Natural killer cell treated with Interleukin-12 subunit alpha and Interleukin-12 subunit beta and Interleukin-15 and Interleukin-18, amount 100 ng/mL, for 72 hours (primary cell): ENCODE data around the gene ENDOV. TPM values are rescaled to one million over a fixed set of nuclear protein-coding genes. Genes with fewer than 3 reads are reported as not detected.

Experiments used
- ATAC-seq, 2 donors: fragments of 150-1000 bp; cut with Tn5 transposase in 1 of 2; sonication (Bioruptor Pico), chemical (Tn5 transposase) in 1 of 2; 2 replicates each; pipeline ENCODE4 v1.10.0; 2021
- DNase-seq: peaks from one replicate; pipeline ENCODE4 v3.0.0; 2022; ENCODE audit warnings: low spot score
- H3K27ac Mint-ChIP-seq, 2 donors: 1 replicate in 1 of 2; 2 replicates in 1 of 2; pipeline ENCODE4 v1.8.0; 2022; ENCODE audit warnings: mixed read lengths in 2 of 2, mild to moderate bottlenecking in 1 of 2, moderate library complexity in 1 of 2
- H3K27me3 Mint-ChIP-seq, 2 donors: 1 replicate in 1 of 2; 2 replicates in 1 of 2; pipeline ENCODE4 v1.8.0; 2022; ENCODE audit warnings: mixed read lengths in 2 of 2
- H3K36me3 Mint-ChIP-seq: one replicate; pipeline ENCODE4 v1.8.0; 2022; ENCODE audit warnings: mixed read lengths
- H3K4me1 Mint-ChIP-seq, 2 donors: 1 replicate in 1 of 2; 2 replicates in 1 of 2; pipeline ENCODE4 v1.8.0; 2022; ENCODE audit warnings: low read depth in 2 of 2, mixed read lengths in 2 of 2, mild to moderate bottlenecking in 1 of 2
- H3K4me3 Mint-ChIP-seq: one replicate; pipeline ENCODE4 v1.8.0; 2022; ENCODE audit warnings: mixed read lengths
- H3K9me3 Mint-ChIP-seq: 2 replicates; pipeline ENCODE4 v1.8.0; 2022; ENCODE audit warnings: mixed read lengths
- total RNA-seq, 2 donors: library from RNA; stranded (reverse); gene quantifications; one replicate each; pipeline ENCODE4 v1.2.3, GENCODE V29; 2022

The ENDOV gene
- total RNA-seq, 2 donors from 2014 or later: 14.0 to 15.2 TPM

DNA sequence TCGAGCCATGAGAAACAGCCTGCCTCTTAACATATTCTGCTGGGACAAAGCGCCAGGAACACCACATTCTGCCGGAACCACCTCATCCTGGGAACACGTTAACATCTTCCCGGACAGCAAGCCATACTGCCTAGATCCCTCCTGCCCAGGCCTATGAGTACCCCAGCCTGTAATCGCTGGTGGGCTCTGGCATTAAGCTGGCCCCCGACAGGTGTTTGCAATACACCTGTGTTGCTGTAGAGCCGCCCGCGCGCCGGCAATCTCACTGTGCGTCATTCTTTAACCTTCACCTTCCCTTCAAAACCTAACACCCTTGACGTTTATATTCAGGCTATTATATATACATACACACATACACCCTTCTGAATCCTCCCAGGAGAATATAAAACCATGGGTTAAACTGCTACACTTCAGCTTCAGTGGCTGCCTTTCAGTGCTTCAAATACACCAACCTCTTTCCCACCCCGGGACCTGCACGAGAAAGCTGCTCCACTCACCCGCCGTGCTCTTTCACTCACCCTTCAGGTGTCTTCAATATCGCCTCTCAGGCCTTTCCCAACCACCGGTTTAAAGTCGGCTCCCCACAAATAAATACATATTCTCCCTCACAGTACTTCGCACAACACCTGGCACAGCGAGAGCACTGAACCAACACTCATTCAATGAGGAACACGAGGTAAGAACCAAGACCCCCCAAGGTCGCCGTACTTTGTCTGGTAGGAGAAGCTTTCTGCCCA, 1.0 kb upstream of the ENDOV start:
- peak overlapping the region; percentile 13 to 61 for H3K27ac Mint-ChIP-seq
- DNase-seq (no peak), ATAC-seq (no peak)
- H3K36me3 Mint-ChIP-seq: no peaks in the 10 kb centered on the region
- peaks cover 7 to 8% of the 10 kb centered on the region in 2 donors for H3K27me3 Mint-ChIP-seq
- H3K4me1 Mint-ChIP-seq: peaks cover 18 to 19% of the 10 kb centered on the region in 2 donors
- H3K4me3 Mint-ChIP-seq: peak overlapping the region; percentile 87
- H3K9me3 Mint-ChIP-seq: no peaks in the 10 kb centered on the region

DNA sequence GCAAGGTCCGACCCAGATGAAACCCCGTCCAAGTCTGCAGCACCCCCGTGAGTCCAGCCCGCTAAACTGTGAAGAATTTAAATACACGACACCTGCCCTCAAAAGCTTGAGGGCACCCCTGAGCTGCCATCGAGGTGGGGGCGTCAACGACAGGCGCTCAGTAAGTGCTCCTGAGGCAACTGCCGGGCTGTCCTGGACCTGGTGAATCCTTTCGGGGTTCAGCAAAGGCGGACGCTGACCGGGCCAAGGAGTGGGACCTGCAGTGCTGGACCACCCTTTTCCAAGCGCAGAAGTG, 512 bp upstream of the ENDOV start:
- H3K4me1 Mint-ChIP-seq: peaks cover 18 to 20% of the 10 kb centered on the region in 2 donors
- DNase-seq (no peak), ATAC-seq (no peak)
- H3K9me3 Mint-ChIP-seq: no peaks in the 10 kb centered on the region
- H3K36me3 Mint-ChIP-seq: no peaks in the 10 kb centered on the region
- peak overlapping the region; percentile 13 to 61 for H3K27ac Mint-ChIP-seq
- peaks cover 6 to 7% of the 10 kb centered on the region in 2 donors for H3K27me3 Mint-ChIP-seq
- H3K4me3 Mint-ChIP-seq: peak overlapping the region; percentile 87

GRCh38 chr17:80415626-80416137, 715 bp downstream of the ENDOV start:
- DNase-seq (no peak), ATAC-seq (no peak)
- peaks cover 18 to 29% of the 10 kb centered on the region in 2 donors for H3K4me1 Mint-ChIP-seq
- H3K9me3 Mint-ChIP-seq: no peaks in the 10 kb centered on the region
- H3K4me3 Mint-ChIP-seq: peak overlapping the region; percentile 87
- H3K27ac Mint-ChIP-seq: peak overlapping the region; percentile 13 to 61
- peaks cover 6 to 7% of the 10 kb centered on the region in 2 donors for H3K27me3 Mint-ChIP-seq
- peaks cover 5% of the 10 kb centered on the region for H3K36me3 Mint-ChIP-seq

GRCh38 chr17:80416260-80416939, 1.4 kb downstream of the ENDOV start:
- Mint-ChIP-seq H3K36me3 (peaks cover 5% of the 10 kb centered on the region), H3K4me1 (peaks cover 18 to 29% of the 10 kb centered on the region in 2 donors), H3K4me3 (peak overlapping the region; percentile 87), H3K9me3 (no peaks in the 10 kb centered on the region), H3K27me3 (peaks cover 6 to 7% of the 10 kb centered on the region in 2 donors), H3K27ac (peak overlapping the region in 1 of 2 donors; percentile 13)
- DNase-seq (no peak), ATAC-seq (no peak)

- peak overlapping the region in 1 of 2 donors; percentile 13 for H3K27ac Mint-ChIP-seq
- H3K4me3 Mint-ChIP-seq: peak overlapping the region; percentile 87
- H3K4me1 Mint-ChIP-seq: peaks cover 18 to 29% of the 10 kb centered on the region in 2 donors
- no peaks in the 10 kb centered on the region for H3K9me3 Mint-ChIP-seq
- peaks cover 6 to 7% of the 10 kb centered on the region in 2 donors for H3K27me3 Mint-ChIP-seq
- no peak for ATAC-seq
- H3K36me3 Mint-ChIP-seq: peaks cover 5% of the 10 kb centered on the region
- DNase-seq: no peak
Measured at GRCh38 chr17:80416940-80417293, 1.9 kb downstream of the ENDOV start.

GRCh38 chr17:80418589-80418988, 3.6 kb downstream of the ENDOV start:
- ATAC-seq: no peak
- H3K27ac Mint-ChIP-seq: peak overlapping the region in 1 of 2 donors; percentile 13
- H3K4me1 Mint-ChIP-seq: peaks cover 18 to 29% of the 10 kb centered on the region in 2 donors
- no peak overlapping the region for H3K4me3 Mint-ChIP-seq
- DNase-seq: no peak
- H3K27me3 Mint-ChIP-seq: peaks cover 5 to 7% of the 10 kb centered on the region in 2 donors
- peaks cover 5% of the 10 kb centered on the region for H3K36me3 Mint-ChIP-seq
- no peaks in the 10 kb centered on the region for H3K9me3 Mint-ChIP-seq

DNA sequence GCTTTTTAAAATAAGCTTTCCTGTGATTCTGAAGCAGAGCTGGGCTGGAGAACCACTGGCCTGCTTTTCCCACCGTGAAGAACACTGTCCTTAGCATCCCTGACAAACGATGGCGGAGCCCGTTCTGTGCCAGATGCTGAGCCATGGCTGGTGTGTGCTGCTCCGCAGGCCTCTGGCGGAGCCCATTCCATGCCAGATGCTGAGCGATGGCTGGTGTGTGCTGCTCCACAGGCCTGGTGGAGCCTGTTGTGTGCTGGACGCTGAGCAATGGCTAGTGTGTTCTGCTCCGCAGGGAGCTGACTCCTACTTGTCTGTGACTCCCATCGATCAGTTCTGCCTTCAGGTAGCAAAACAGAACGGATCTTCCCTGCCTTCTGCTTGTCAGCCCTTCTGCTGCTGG, 4.3 kb downstream of the ENDOV start:
- Mint-ChIP-seq H3K27ac (no peak overlapping the region), H3K4me1 (peaks cover 19 to 25% of the 10 kb centered on the region in 2 donors), H3K4me3 (no peak overlapping the region), H3K27me3 (peaks cover under 1 to 2% of the 10 kb centered on the region in 2 donors), H3K36me3 (peaks cover 5% of the 10 kb centered on the region), H3K9me3 (no peaks in the 10 kb centered on the region)
- DNase-seq: no peak
- no peak for ATAC-seq

GRCh38 chr17:80421381-80422090, 6.6 kb downstream of the ENDOV start:
- Mint-ChIP-seq H3K36me3 (peaks cover 5% of the 10 kb centered on the region), H3K9me3 (no peaks in the 10 kb centered on the region), H3K27me3 (no peaks in the 10 kb centered on the region), H3K4me1 (peaks cover 12 to 17% of the 10 kb centered on the region in 2 donors), H3K27ac (no peak overlapping the region), H3K4me3 (no peak overlapping the region)
- DNase-seq: no peak
- no peak for ATAC-seq

GRCh38 chr17:80422276-80422675, 7.3 kb downstream of the ENDOV start:
- Mint-ChIP-seq H3K27me3 (no peaks in the 10 kb centered on the region), H3K36me3 (peaks cover 5% of the 10 kb centered on the region), H3K4me1 (peaks cover 10% of the 10 kb centered on the region in 2 donors), H3K9me3 (no peaks in the 10 kb centered on the region), H3K27ac (no peak overlapping the region), H3K4me3 (no peak overlapping the region)
- DNase-seq (no peak), ATAC-seq (no peak)

- ATAC-seq (no peak), DNase-seq (no peak)
- H3K27ac Mint-ChIP-seq: no peak overlapping the region
Measured at GRCh38 chr17:80422981-80423380, 8.0 kb downstream of the ENDOV start.

DNA sequence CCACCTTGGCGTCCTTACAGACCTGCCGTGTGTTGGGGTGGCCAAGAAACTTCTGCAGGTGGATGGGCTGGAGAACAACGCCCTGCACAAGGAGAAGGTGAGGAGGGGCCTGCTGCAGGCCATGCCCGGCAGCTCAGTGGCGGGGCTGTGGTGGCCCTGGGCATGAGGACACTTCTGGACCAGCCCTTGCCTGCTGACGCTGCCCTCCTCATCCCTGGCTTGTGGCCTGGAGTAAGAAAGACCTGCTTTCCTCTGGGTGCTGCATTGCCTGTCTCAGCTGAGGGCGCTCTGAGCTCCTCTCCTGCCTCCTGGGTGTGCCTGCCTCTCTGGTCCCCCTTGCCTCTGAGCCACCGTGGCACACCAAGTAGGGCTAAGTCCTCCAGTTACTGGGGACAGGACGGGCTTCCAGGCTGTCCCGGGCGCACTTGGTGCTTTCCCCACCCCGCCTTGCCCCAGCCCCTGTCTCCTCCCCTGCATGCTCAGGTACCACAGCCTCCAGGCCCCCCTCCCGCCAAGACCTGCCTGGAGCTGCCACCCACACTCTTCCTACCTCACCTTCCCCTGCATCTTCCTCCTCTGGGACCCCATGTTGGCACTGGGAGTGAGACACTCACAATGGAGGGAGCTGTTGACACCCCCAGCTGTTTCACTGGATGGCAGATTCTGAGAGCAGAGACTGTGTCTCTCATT, 8.7 kb downstream of the ENDOV start:
- Mint-ChIP-seq H3K27me3 (no peaks in the 10 kb centered on the region), H3K36me3 (peaks cover 5% of the 10 kb centered on the region), H3K9me3 (no peaks in the 10 kb centered on the region), H3K4me1 (peaks cover 9 to 10% of the 10 kb centered on the region in 2 donors), H3K27ac (no peak overlapping the region), H3K4me3 (no peak overlapping the region)
- no peak for ATAC-seq
- DNase-seq: no peak

More at GRCh38 chr17:80422981-80423380, 8.0 kb downstream of the ENDOV start:
- no peaks in the 10 kb centered on the region for H3K27me3 Mint-ChIP-seq
- no peaks in the 10 kb centered on the region for H3K9me3 Mint-ChIP-seq
- H3K4me3 Mint-ChIP-seq: no peak overlapping the region
- peaks cover 5% of the 10 kb centered on the region for H3K36me3 Mint-ChIP-seq
- peaks cover 9 to 10% of the 10 kb centered on the region in 2 donors for H3K4me1 Mint-ChIP-seq

DNA sequence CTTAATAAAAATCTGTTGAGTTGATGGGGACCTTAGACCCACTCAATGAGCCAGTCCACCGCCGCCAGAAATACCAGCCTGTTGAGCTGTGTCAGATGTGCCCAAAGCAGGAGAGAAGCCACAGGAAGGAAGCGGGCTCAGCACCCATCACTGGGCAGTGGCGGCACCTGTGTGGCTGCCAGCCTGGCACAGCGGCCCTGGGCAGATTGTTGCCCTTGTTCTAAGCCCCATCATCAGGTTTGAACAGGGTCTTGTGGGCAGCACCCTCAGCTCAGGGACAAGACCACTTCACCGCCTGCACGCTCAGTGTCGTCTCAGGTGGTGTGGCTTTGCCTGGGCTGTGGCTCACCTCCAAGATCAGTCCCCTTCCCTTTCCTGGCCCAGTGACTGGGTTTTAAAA, 9.3 kb downstream of the ENDOV start:
- Mint-ChIP-seq H3K27me3 (no peaks in the 10 kb centered on the region), H3K4me1 (peaks cover 9 to 10% of the 10 kb centered on the region in 2 donors), H3K9me3 (no peaks in the 10 kb centered on the region), H3K27ac (no peak overlapping the region), H3K4me3 (no peak overlapping the region), H3K36me3 (peaks cover 5% of the 10 kb centered on the region)
- no peak for DNase-seq
- ATAC-seq: no peak
